Measurements from ENCODE around the gene CCDC68.
"Not testable (repeated sequence)": the region's sequence is repeated elsewhere in the genome, so short reads cannot be mapped to it uniquely, and the experiment has no call there.

Gene CCDC68

GRCh38 chr18:54871231-54871630, 88.0 kb downstream of the CCDC68 start:
- no peak for DNase-seq

- DNase-seq, result no peak
These were observed 92.1 kb downstream of the CCDC68 start for GRCh38 chr18:54867131-54867530.

- DNase-seq, result no peak
These were observed 98.3 kb downstream of the CCDC68 start for GRCh38 chr18:54860941-54861340.

GRCh38 chr18:54859667-54860421, 99.4 kb downstream of the CCDC68 start:
- no peak for DNase-seq

GRCh38 chr18:54857499-54857898, 101.8 kb downstream of the CCDC68 start:
- no peak for DNase-seq

GRCh38 chr18:54856105-54856646, 103.1 kb downstream of the CCDC68 start:
- no peak for DNase-seq

GRCh38 chr18:54855050-54855449, 104.2 kb downstream of the CCDC68 start:
- DNase-seq, result not testable (repeated sequence)

GRCh38 chr18:54852780-54853675, 106.2 kb downstream of the CCDC68 start:
- DNase-seq, result no peak

Measured in central memory CD4-positive, alpha-beta T cell (primary cell).